Smooth muscle cell (in vitro differentiated cells): ENCODE results near the gene ZNF804B. TPM values are rescaled to one million over a fixed set of nuclear protein-coding genes. Genes with fewer than 3 reads are reported as not detected.

Experiments used
- DNase-seq: peaks from one replicate; lab custom pipeline; 2025; ENCODE audit not compliant: unreplicated experiment; lab: John Stamatoyannopoulos, UW
- H2AFZ ChIP-seq: fragments of 200-600 bp; sonication (generic); 2 replicates; pipeline ENCODE4 v1.6.0; 2016; ENCODE audit warnings: antibody characterized with exemption, low read depth, mild to moderate bottlenecking
- H3F3A ChIP-seq: fragments of 200-600 bp; sonication (generic); 2 replicates; pipeline ENCODE4 v1.6.0; 2017; ENCODE audit warnings: antibody characterized with exemption, low read depth
- H3K27ac ChIP-seq: fragments of 200-600 bp; sonication (generic); 2 replicates; pipeline ENCODE4 v1.5.1; 2016; ENCODE audit warnings: low read depth, mild to moderate bottlenecking
- H3K27me3 ChIP-seq: fragments of 200-600 bp; sonication (generic); 2 replicates; pipeline ENCODE4 v1.6.1; 2016; ENCODE audit warnings: low read depth, mild to moderate bottlenecking
- H3K36me3 ChIP-seq: fragments of 200-600 bp; sonication (generic); 2 replicates; pipeline ENCODE4 v1.5.1; 2016; ENCODE audit warnings: low read depth
- H3K4me1 ChIP-seq: fragments of 200-600 bp; sonication (generic); 2 replicates; pipeline ENCODE4 v1.5.1; 2016; ENCODE audit warnings: low read depth
- H3K4me2 ChIP-seq: fragments of 200-600 bp; sonication (generic); 2 replicates; pipeline ENCODE4 v1.6.0; 2016; ENCODE audit warnings: mild to moderate bottlenecking
- H3K4me3 ChIP-seq: fragments of 200-600 bp; sonication (generic); 2 replicates; pipeline ENCODE4 v1.5.1; 2016; ENCODE audit warnings: mild to moderate bottlenecking
- H3K79me2 ChIP-seq: fragments of 200-600 bp; sonication (generic); 2 replicates; pipeline ENCODE4 v1.6.0; 2016; ENCODE audit warnings: low read depth, mild to moderate bottlenecking
- H3K9ac ChIP-seq: fragments of 200-600 bp; sonication (generic); 2 replicates; pipeline ENCODE4 v1.6.0; 2016; ENCODE audit warnings: low read depth
- H3K9me3 ChIP-seq: fragments of 200-600 bp; sonication (generic); replicated peaks from 2 replicates; pipeline ENCODE4 v1.5.1; 2016; ENCODE audit warnings: low read depth
- H4K20me1 ChIP-seq: fragments of 200-600 bp; sonication (generic); 2 replicates; pipeline ENCODE4 v1.6.0; 2016; ENCODE audit warnings: low read depth
- WGBS: methylation state at CpG from one replicate; pipeline ENCODE4 v1.1.7; 2016; ENCODE audit warnings: low lambda C conversion rate; 5-methylcytosine and 5-hydroxymethylcytosine counted together
- polyA plus RNA-seq: library from polyadenylated mRNA; unstranded; fragments of >200 nt; fragmentation: Nextera tagmentation; extraction: Ambion mirVana; gene quantifications from 2 replicates; pipeline ENCODE4 v1.2.1, GENCODE V29; 2016
- total RNA-seq: library from RNA; depleted of rRNA; stranded (reverse); fragments of >200 nt; gene quantifications from 2 replicates; pipeline ENCODE4 v1.2.3, GENCODE V29; 2014
- TF ChIP-seq, protein P1 (sequence below): fragments of 200-600 bp; sonication (generic); IDR thresholded peaks from 2 replicates; pipeline ENCODE4 v1.5.1; 2017; ENCODE audit warnings: borderline replicate concordance, mild to moderate bottlenecking, antibody characterized with exemption; ENCODE audit not compliant: insufficient read depth, poor library complexity, severe bottlenecking

Gene ZNF804B
- total and polyA plus RNA-seq, 2 experiments from 2014 or later, result not detected

DNA sequence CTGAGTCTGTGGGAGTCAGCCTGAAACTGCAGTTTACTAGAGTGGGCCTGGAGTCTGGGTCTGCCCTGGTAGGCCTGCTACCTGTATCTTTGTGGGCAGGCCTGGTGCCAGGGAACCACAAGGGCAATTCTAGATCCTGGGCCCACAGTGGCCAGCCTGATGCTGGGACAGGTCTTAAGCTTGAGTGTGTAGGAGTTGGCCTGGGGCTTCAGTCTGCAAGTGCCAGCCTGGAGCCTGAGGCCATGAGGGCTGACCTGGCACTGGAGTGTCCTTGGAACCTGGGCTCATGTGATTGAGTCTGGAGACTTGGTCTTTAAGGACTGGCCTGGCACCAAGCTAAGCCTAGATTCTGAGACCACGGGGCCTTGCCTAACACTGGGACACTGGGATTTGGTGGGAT, 281.7 kb downstream of the ZNF804B start:
- Histone ChIP-seq H3K27me3 (no peaks in the 10 kb centered on the region), H3K36me3 (no peaks in the 10 kb centered on the region), H3K4me2 (no peak overlapping the region), H3F3A (no peaks in the 10 kb centered on the region), H2AFZ (no peak overlapping the region), H3K27ac (no peak overlapping the region), H3K9ac (no peak overlapping the region), H3K79me2 (no peaks in the 10 kb centered on the region), H3K9me3 (no peaks in the 10 kb centered on the region), H3K4me1 (no peaks in the 10 kb centered on the region), H4K20me1 (no peaks in the 10 kb centered on the region), H3K4me3 (no peak overlapping the region)
- TF ChIP-seq, protein P1, sequence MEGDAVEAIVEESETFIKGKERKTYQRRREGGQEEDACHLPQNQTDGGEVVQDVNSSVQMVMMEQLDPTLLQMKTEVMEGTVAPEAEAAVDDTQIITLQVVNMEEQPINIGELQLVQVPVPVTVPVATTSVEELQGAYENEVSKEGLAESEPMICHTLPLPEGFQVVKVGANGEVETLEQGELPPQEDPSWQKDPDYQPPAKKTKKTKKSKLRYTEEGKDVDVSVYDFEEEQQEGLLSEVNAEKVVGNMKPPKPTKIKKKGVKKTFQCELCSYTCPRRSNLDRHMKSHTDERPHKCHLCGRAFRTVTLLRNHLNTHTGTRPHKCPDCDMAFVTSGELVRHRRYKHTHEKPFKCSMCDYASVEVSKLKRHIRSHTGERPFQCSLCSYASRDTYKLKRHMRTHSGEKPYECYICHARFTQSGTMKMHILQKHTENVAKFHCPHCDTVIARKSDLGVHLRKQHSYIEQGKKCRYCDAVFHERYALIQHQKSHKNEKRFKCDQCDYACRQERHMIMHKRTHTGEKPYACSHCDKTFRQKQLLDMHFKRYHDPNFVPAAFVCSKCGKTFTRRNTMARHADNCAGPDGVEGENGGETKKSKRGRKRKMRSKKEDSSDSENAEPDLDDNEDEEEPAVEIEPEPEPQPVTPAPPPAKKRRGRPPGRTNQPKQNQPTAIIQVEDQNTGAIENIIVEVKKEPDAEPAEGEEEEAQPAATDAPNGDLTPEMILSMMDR, result no peak
- 90% methylated on average over 1 of the region's 1 CpG for WGBS
- no peak for DNase-seq

DNA sequence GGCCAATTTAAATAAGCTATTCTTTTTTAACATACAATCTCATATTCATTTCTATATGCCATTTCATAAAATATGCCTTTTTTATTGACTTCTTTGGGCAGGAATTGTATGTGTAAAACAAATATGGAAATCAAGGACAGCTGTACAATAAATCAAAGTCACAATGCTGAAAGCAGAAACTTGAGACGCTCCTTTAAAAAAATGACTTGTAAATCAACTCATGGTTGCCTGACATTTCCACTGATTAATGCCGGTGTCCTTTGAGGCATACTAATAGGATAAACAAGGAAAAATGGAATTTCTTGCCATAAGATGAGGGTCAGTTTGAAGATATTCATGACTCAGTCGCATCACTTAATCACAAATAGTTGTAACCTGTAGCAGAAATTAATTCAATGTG, 283.4 kb downstream of the ZNF804B start:
- TF ChIP-seq, protein P1, result no peak
- Histone ChIP-seq H3K9me3 (no peaks in the 10 kb centered on the region), H3K36me3 (no peaks in the 10 kb centered on the region), H3K79me2 (no peaks in the 10 kb centered on the region), H3K4me2 (no peak overlapping the region), H4K20me1 (no peaks in the 10 kb centered on the region), H3F3A (no peaks in the 10 kb centered on the region), H3K27ac (no peak overlapping the region), H2AFZ (no peak overlapping the region), H3K4me3 (no peak overlapping the region), H3K27me3 (no peaks in the 10 kb centered on the region), H3K9ac (no peak overlapping the region), H3K4me1 (no peaks in the 10 kb centered on the region)
- no peak for DNase-seq
- 81% methylated on average over 3 of the region's 3 CpGs for WGBS

DNA sequence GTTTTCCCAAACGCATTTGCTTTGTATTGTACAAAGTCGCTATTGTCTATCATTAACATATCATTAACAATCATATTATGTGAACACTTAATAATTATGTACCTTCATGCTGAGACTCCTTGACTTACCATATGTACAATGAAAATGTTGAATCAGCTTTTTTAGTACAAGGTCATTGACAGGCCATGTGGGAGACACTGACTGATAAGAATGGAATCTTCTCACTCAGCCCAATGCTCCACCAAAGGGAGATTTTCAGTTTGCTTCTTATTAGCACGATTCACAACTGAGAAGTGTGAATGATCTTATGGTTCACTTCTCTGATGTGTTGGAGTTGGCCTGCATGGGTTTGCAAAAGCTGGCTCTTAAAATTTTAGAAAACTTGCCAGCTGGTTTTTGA, 289.5 kb downstream of the ZNF804B start:
- no peaks in the 10 kb centered on the region for H4K20me1 ChIP-seq
- H3K9me3 ChIP-seq, result no peaks in the 10 kb centered on the region
- no peaks in the 10 kb centered on the region for H3K79me2 ChIP-seq
- DNase-seq, result no peak
- TF ChIP-seq, protein P1, result no peak
- WGBS, result 75% methylated on average over 3 of the region's 3 CpGs
- no peaks in the 10 kb centered on the region for H3K36me3 ChIP-seq
- H3K9ac ChIP-seq, result no peak overlapping the region
- no peak overlapping the region for H2AFZ ChIP-seq
- no peaks in the 10 kb centered on the region for H3K27me3 ChIP-seq
- H3F3A ChIP-seq, result no peaks in the 10 kb centered on the region
- H3K4me1 ChIP-seq, result no peaks in the 10 kb centered on the region
- H3K4me2 ChIP-seq, result no peak overlapping the region
- no peak overlapping the region for H3K4me3 ChIP-seq
- H3K27ac ChIP-seq, result no peak overlapping the region

DNA sequence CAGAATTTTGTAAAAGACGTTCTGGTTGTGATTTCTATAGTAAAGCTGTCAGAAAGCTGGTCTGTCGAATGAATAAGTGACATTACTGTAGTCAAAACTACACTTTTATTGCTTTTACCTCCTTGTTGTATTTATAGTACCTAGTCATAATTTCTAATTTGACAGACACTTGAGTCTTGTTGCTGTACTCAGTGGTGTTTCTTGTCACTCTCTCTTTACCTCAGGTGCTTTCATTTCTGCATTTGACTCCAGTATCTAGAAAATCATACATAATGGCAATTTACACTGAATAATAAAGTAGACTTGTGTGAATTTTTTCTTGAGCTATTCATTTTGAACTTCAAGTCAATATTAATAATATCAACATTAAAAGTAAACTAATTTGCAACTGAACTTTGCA, 293.6 kb downstream of the ZNF804B start:
- TF ChIP-seq, protein P1, result no peak
- H3K36me3 ChIP-seq, result no peaks in the 10 kb centered on the region

More for the DNA sequence above, 293.6 kb downstream of the ZNF804B start:
- no peak overlapping the region for H3K27ac ChIP-seq
- H3K9ac ChIP-seq, result no peak overlapping the region
- no peak overlapping the region for H3K4me2 ChIP-seq
- WGBS, result 79% methylated on average over 2 of the region's 2 CpGs
- H3K79me2 ChIP-seq, result no peaks in the 10 kb centered on the region
- H3K4me3 ChIP-seq, result no peak overlapping the region
- no peak for DNase-seq
- H2AFZ ChIP-seq, result no peak overlapping the region
- H3K4me1 ChIP-seq, result no peaks in the 10 kb centered on the region
- no peaks in the 10 kb centered on the region for H3F3A ChIP-seq
- H3K27me3 ChIP-seq, result no peaks in the 10 kb centered on the region
- no peaks in the 10 kb centered on the region for H4K20me1 ChIP-seq
- H3K9me3 ChIP-seq, result no peaks in the 10 kb centered on the region
